HG03432 (cell line): ENCODE measurements around the gene RET.
A peak's percentile ranks its signal among the peaks of the same experiment; 100 is the strongest.
"Not testable (repeated sequence)": the region's sequence is repeated elsewhere in the genome, so short reads cannot be mapped to it uniquely, and the experiment has no call there.

Experiments used
- ATAC-seq: cut with Tn5 transposase; IDR thresholded peaks from one replicate; pipeline ENCODE4 v1.9.1; 2021; ENCODE audit warnings: mild to moderate bottlenecking, moderate library complexity; ENCODE audit not compliant: unreplicated experiment

RET gene

GRCh38 chr10:43131906-43132305 is 55.0 kb downstream of the RET start:
- ATAC-seq: no peak

GRCh38 chr10:43132867-43133787 is 56.3 kb downstream of the RET start:
- no peak for ATAC-seq

- no peak for ATAC-seq
Measured at GRCh38 chr10:43134126-43134905, 57.4 kb downstream of the RET start.

GRCh38 chr10:43135064-43135463 is 58.2 kb downstream of the RET start:
- ATAC-seq: no peak

- no peak for ATAC-seq
Measured at GRCh38 chr10:43135656-43136055, 58.8 kb downstream of the RET start.

GRCh38 chr10:43136432-43136831 is 59.6 kb downstream of the RET start:
- ATAC-seq: no peak

GRCh38 chr10:43136995-43137716 is 60.3 kb downstream of the RET start:
- no peak for ATAC-seq

GRCh38 chr10:43137717-43138020 is 60.8 kb downstream of the RET start:
- ATAC-seq: peak; percentile 21

- ATAC-seq: peak; percentile 77
Measured at GRCh38 chr10:43138021-43138756, 61.3 kb downstream of the RET start, which contains the start of gene CSGALNACT2. TSS of gene CSGALNACT2 (plus strand) at chr10:43138445. CDS start at chr10:43155150, 16,705 bp downstream.

GRCh38 chr10:43138757-43139241 is 61.9 kb downstream of the RET start:
- ATAC-seq: peak; percentile 29

- ATAC-seq: peak; percentile 14
Measured at GRCh38 chr10:43141421-43141820, 64.6 kb downstream of the RET start.

- ATAC-seq: no peak
Measured at GRCh38 chr10:43145311-43145710, 68.4 kb downstream of the RET start.

GRCh38 chr10:43145936-43146335 is 69.1 kb downstream of the RET start:
- ATAC-seq: not testable (repeated sequence)

- no peak for ATAC-seq
Measured at GRCh38 chr10:43151371-43151770, 74.5 kb downstream of the RET start.

- no peak for ATAC-seq
Measured at GRCh38 chr10:43153901-43154300, 77.0 kb downstream of the RET start.

- no peak for ATAC-seq
Measured at GRCh38 chr10:43155221-43155620, 78.4 kb downstream of the RET start.

- no peak for ATAC-seq
Measured at GRCh38 chr10:43155741-43156140, 78.9 kb downstream of the RET start.

- ATAC-seq: no peak
Measured at GRCh38 chr10:43156590-43157341, 79.9 kb downstream of the RET start.

GRCh38 chr10:43158636-43159035 is 81.8 kb downstream of the RET start:
- ATAC-seq: no peak
